ENCODE measurements around the gene ABHD15. TPM values are rescaled to one million over a fixed set of nuclear protein-coding genes. Genes with fewer than 3 reads are reported as not detected.

ABHD15 gene
- total RNA-seq, 1 donor from 2014 or later = 11.6 TPM

- peaks cover 36% of the 10 kb centered on the region for H3K27me3 Mint-ChIP-seq
- no peak for TF ChIP-seq CTCF (conservative IDR thresholded peaks at IDR 0.05)
- peaks cover 5% of the 10 kb centered on the region for H3K36me3 Mint-ChIP-seq
- H3K4me1 Mint-ChIP-seq (ENCODE audit: unreplicated experiment) = no peaks in the 10 kb centered on the region
- DNase-seq (ENCODE audit: extremely low spot score, unreplicated experiment) = no peak
- no peak overlapping the region for H3K27ac Mint-ChIP-seq
- H3K4me3 Mint-ChIP-seq = no peak overlapping the region
- no peaks in the 10 kb centered on the region for H3K9me3 Mint-ChIP-seq
These were observed 47.0 kb upstream of the ABHD15 start for GRCh38 chr17:29613856-29614255.

GRCh38 chr17:29613352-29613837 lies 46.6 kb upstream of the ABHD15 start:
- H3K36me3 Mint-ChIP-seq = peaks cover 5% of the 10 kb centered on the region
- no peaks in the 10 kb centered on the region for H3K4me1 Mint-ChIP-seq (ENCODE audit: unreplicated experiment)
- TF ChIP-seq CTCF (conservative IDR thresholded peaks at IDR 0.05) = peak; percentile 81
- H3K4me3 Mint-ChIP-seq = no peak overlapping the region
- H3K27ac Mint-ChIP-seq = no peak overlapping the region
- DNase-seq (ENCODE audit: extremely low spot score, unreplicated experiment) = peak; percentile 82
- H3K27me3 Mint-ChIP-seq = peaks cover 33% of the 10 kb centered on the region
- no peaks in the 10 kb centered on the region for H3K9me3 Mint-ChIP-seq

- Mint-ChIP-seq H3K4me1 (ENCODE audit: unreplicated experiment) (no peaks in the 10 kb centered on the region), H3K27ac (no peak overlapping the region), H3K27me3 (peaks cover 29% of the 10 kb centered on the region), H3K4me3 (no peak overlapping the region), H3K9me3 (no peaks in the 10 kb centered on the region), H3K36me3 (peaks cover 5% of the 10 kb centered on the region)
- no peak for TF ChIP-seq CTCF (conservative IDR thresholded peaks at IDR 0.05)
- DNase-seq (ENCODE audit: extremely low spot score, unreplicated experiment) = no peak
These were observed 45.8 kb upstream of the ABHD15 start for GRCh38 chr17:29612404-29613280.

- Mint-ChIP-seq H3K27ac (no peak overlapping the region), H3K4me1 (ENCODE audit: unreplicated experiment) (no peaks in the 10 kb centered on the region), H3K27me3 (peaks cover 23% of the 10 kb centered on the region), H3K36me3 (peaks cover 5% of the 10 kb centered on the region), H3K4me3 (no peak overlapping the region), H3K9me3 (no peaks in the 10 kb centered on the region)
- no peak for DNase-seq (ENCODE audit: extremely low spot score, unreplicated experiment)
- no peak for TF ChIP-seq CTCF (conservative IDR thresholded peaks at IDR 0.05)
These were observed 45.2 kb upstream of the ABHD15 start for GRCh38 chr17:29612094-29612403.

- Mint-ChIP-seq H3K27me3 (peaks cover 18% of the 10 kb centered on the region), H3K9me3 (no peaks in the 10 kb centered on the region), H3K27ac (no peak overlapping the region), H3K36me3 (peaks cover 5% of the 10 kb centered on the region), H3K4me1 (ENCODE audit: unreplicated experiment) (no peaks in the 10 kb centered on the region), H3K4me3 (no peak overlapping the region)
- TF ChIP-seq CTCF (conservative IDR thresholded peaks at IDR 0.05) = no peak
- DNase-seq (ENCODE audit: extremely low spot score, unreplicated experiment) = no peak
These were observed 44.7 kb upstream of the ABHD15 start for GRCh38 chr17:29611351-29612093.

Measured in type B pancreatic cell (in vitro differentiated cells).